Subcutaneous adipose tissue (tissue), 4 donors: Measurements from ENCODE around the gene CPAMD8. TPM values are rescaled to one million over a fixed set of nuclear protein-coding genes. Genes with fewer than 3 reads are reported as not detected.

Experiments used
- total RNA-seq, 4 donors: library from RNA; depleted of rRNA; stranded (reverse); fragments of >200 nt; gene quantifications; one replicate each; pipeline ENCODE4 v1.1.0, GENCODE V29; 2016
- TF ChIP-seq, protein P1 (sequence below): fragments of 450-650 bp; IDR thresholded peaks from one replicate; pipeline ENCODE4 v1.5.1; 2016; ENCODE audit warnings: low read depth, mild to moderate bottlenecking, control low read depth, antibody characterized with exemption, moderate library complexity

Gene CPAMD8
- total RNA-seq, 4 donors from 2014 or later = 3.7 to 75.5 (median 22.0) TPM

DNA sequence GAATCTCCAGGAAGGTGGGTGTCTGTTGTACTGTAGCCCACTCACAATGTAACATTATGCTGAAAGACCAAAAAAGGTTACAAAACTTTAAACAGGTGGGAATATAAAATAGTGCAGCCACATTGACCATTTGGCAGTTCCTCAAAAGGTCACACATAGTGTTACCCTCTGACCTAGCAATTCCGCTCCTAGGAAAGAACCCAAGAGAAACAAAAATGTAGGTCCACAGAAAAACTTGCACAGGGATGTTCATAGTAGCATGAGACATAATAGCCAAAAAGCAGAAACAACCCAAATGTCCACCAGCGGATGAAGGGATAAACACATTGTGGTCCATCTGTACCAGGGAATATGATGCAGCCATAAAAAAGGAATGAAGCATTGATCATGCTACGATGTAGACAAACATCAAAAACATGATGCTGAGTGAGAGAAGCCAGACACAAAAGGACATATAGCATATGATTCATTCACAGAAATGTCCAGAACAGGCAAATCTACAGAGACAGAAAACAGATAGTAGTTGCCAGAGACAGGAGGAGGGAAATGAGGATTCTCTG, 27.9 kb downstream of the CPAMD8 start:
- TF ChIP-seq, protein P1, sequence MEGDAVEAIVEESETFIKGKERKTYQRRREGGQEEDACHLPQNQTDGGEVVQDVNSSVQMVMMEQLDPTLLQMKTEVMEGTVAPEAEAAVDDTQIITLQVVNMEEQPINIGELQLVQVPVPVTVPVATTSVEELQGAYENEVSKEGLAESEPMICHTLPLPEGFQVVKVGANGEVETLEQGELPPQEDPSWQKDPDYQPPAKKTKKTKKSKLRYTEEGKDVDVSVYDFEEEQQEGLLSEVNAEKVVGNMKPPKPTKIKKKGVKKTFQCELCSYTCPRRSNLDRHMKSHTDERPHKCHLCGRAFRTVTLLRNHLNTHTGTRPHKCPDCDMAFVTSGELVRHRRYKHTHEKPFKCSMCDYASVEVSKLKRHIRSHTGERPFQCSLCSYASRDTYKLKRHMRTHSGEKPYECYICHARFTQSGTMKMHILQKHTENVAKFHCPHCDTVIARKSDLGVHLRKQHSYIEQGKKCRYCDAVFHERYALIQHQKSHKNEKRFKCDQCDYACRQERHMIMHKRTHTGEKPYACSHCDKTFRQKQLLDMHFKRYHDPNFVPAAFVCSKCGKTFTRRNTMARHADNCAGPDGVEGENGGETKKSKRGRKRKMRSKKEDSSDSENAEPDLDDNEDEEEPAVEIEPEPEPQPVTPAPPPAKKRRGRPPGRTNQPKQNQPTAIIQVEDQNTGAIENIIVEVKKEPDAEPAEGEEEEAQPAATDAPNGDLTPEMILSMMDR = no peak

DNA sequence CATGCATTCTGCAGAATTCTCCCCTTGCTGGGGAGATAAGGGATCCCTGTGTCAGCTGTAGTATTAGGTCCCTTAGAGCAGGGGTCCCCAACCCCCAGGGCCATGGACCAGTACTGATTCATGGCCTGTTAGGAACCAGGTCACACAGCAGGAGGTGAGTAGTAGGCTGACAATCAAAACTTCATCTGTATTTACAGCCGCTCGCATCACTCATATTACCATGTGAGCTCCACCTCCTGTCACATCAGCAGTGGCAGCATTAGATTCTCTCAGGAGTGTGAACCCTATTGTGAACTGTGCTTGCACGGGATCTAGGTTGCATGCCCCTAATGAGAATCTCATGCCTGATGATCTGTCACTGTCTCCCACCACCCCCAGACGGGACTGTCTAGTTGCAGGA, 37.9 kb downstream of the CPAMD8 start:
- TF ChIP-seq, protein P1 = no peak

DNA sequence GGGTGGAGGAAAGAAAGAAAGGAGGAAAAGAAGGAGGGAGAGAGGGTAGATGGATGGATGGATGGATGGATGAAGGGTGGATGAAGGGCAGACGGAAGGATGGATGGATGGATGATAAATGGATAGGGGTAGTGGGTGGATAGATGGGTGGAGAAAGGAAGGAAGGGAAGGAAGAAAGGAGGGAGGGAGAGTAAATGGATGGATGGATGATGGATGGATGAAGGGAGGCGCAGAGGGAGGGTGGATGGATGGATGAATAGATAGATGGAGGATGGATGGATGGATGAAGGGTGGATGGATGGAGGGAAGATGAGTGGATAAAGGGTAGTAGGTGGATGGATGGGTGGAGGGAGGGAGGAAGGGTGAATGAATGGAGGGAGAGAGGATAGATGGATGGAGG, 41.2 kb downstream of the CPAMD8 start:
- TF ChIP-seq, protein P1 = no peak

DNA sequence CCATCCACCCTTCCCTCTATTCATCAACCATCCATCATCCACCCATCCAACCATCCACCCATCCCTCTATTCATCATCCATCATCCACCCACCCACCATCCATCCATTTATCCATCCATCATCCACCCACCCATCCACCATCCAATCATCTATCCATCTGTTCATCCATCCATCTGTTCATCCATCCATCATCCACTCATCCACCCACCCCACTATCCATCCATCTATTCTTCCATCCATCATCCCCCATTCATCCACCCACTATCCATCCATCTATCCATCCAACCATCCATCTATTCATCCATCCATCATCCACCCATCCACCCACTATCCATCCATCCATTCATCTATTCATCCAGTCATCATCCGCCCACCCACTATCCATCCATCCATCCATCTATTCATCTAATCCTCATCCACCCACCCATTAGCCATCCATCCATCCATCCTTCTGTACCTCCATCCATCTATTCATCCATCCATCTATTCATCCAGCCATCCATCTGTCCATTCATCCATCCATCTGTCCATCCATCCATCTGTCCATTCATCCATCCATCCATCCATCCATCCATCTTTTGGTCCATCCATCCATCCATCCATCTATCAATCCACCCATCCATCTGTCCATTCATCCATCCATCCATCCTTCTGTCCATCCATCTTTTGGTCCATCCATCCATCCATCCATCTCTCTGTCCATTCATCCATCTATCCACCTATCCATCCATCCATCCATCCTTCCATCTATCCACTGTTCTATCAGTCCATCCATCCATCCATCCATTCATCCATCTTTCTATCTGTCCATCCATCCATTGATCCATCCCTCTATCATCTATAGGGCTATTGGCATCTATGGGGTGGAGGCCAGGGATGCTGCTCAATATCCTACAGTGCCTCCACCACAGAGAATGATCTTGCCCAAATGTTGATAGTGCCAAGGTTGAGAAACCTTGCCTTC, 47.5 kb downstream of the CPAMD8 start:
- TF ChIP-seq, protein P1 = no peak

DNA sequence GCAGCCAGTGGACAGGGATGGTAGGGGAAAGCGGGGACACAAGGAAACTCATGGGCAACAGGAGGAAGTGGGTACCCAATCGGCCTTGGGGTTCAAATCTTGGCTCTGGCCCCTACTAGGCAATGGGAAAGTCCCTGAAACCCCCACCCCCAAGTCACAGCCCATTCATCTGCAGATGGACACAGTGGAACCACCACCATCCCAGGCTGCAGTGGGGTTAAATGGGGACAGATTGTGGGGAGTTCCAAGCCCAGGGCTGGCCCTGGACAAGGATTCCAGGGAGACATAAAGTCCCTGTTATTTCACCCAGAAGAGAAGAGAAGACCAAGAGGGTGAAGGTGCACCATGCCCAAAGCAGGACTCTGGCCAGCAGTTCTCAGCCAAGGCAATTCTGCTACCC, 48.5 kb downstream of the CPAMD8 start:
- TF ChIP-seq, protein P1 = no peak

DNA sequence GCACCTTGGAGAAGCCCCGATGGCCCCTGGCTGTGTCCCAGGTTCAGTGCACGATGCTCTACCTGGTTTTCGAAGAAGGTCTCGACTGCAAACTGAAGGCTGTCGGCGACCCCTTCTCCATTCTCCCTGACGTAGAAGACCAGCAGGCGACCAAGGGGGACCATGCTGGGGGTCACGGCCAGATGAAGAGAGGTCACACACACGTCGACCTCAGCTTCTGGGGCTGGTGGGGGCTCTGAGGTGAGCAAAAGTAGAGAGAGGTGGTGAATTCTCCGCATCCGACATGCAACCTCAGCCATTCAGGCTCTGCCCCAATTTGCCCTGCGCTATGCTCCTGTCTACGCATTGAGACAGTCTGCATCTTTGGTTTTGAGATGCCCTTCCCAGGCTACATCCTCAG, 49.3 kb downstream of the CPAMD8 start:
- TF ChIP-seq, protein P1 = no peak

DNA sequence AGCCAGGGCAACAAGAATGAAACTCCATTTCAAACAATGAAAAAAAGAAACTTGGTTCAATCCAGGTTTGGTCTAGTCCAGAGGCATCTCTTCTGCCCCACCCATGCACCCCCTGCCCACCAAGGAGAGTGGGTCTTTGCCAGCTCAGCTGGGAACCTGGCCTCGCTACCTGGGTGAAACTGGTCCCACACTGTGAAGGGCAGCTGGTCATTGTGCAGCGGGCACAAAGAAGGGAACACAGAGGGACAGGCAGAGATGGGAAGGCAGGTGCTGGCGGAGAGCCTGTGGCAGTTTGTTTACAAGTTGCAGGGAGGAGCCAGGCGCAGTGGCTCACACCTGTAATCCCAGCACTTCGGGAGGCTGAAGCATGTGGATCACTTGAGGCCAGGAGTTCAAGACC, 50.2 kb downstream of the CPAMD8 start:
- TF ChIP-seq, protein P1 = no peak
